HG02623 (cell line): Measurements from ENCODE around the gene RUNX2.
"Not testable (repeated sequence)": the region's sequence is repeated elsewhere in the genome, so short reads cannot be mapped to it uniquely, and the experiment has no call there.

Experiments
- ATAC-seq: cut with Tn5 transposase; IDR thresholded peaks from one replicate; pipeline ENCODE4 v1.9.1; 2021; ENCODE audit warnings: moderate library complexity; ENCODE audit not compliant: unreplicated experiment

Gene RUNX2

DNA sequence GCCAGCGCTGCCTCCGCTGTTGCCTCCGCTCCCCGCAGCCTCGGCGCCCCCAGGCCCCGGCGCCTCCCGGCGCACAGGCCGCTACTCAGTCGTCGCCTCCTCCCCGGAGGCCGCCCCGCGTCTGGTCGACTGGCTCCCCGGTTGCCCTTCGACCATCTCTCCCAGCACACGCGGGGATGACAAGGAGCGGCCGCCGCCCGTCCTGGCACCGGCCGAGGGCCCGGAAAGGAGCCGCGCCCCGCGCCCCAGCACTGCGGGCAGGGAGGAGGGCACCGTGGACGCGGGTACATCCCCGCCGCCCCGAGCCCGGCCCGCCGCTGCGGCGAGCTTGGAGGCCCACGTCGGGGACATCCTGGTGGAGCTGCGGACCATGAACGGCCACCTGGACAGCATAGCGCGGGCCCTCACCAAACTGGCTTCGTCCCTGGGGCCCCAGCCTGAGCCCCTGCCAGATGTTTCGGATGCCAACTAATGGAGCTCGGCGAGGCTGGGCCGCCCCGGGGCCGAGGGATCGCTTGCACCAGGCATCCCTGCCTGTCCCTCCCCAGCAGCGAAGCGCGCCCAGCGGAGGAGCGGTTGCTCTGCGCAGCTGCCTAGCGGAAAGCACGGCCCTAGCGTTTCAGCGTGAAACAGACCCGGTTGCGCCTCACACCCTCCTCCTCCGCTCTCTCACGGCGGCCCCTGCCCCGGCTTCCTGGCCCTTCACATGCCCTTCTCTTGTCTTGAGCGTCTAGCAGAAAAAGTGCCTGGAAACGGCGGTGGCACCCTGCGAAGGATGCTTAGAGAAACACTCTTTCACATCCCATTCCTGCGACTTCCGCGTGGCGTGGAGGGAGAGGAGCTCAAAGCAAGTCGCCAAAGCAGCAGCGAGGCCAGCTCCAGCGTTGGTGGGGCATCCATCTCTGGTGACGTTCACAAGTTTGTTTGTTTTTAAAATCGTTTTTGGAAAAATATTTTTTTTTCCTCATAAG lies 335.4 kb downstream of the RUNX2 start:
- no peak for ATAC-seq

DNA sequence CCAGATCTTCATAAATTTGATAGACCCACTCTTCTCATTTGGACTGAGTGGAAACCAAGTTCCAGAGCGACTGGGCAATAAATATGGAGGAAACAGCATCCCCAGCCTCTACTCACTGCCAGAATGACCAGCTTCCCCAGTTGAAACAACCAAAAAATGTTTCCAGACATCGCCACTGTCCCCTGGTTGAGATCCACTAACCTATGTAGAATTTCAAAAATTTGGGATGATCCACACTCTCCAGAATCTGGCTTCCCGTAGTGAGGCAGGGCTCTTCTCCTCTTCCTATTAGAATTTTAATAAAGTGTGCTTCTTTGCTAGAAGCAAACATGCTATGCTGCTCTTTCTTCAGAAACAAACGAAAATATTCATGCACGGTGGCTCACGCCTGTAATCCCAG lies 336.6 kb downstream of the RUNX2 start:
- ATAC-seq: no peak

DNA sequence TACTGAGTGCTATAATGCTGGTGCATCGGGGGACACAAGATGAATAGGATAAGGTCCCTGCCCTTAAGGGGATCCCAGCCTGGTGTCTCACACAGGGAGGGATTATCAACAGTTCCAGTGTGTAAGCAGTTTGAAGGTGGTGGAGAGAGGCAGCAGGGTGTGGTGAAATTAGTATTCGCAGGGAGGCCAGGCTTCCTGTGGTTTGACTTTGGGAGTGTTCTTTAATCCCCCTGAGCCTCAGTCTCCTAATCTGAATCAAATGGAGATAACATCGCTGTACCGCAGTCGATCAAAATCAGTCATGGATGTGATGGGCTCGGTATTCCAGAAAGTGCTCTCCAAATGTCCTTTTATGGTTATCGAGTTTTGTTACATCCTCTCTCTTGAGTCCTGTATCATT lies 337.7 kb downstream of the RUNX2 start:
- ATAC-seq: no peak

DNA sequence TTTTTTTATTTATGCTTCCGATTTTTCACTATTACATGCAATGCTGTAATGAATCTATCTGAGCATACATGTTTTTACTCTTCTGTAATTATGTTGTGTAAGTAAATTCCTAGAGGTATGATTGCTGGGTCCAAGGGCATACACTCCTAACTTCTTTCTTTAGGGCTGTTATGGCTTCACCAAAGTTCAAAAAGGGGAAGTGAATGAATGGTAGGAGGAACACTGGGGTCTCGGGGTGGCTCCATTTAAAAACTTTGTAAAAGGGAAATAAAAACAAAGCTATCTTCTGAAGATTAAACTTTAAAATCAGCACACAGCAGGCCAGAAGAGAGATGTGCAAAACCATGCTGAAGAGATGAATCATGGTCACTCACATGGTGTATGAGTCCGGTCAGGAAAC lies 338.7 kb downstream of the RUNX2 start:
- ATAC-seq: no peak

DNA sequence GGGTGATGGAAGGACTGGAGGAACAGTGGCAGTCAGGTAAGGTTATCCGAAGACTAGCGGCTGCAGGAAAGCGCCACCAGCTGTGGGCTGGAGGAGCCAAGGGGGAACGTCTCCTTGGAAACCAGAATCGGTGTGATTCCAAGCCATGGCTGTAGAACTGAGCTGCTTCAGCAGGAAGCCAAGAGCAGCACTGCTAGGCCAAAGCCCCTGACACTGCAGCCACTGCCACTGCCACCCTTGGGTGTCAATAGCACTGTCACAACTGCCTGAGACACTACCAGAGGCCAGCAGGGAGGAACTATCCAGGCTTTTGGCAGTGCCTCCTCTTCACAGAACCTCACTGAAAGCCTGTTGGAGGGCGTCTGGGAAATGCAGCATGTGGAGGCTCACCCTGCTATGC lies 339.2 kb downstream of the RUNX2 start:
- no peak for ATAC-seq

DNA sequence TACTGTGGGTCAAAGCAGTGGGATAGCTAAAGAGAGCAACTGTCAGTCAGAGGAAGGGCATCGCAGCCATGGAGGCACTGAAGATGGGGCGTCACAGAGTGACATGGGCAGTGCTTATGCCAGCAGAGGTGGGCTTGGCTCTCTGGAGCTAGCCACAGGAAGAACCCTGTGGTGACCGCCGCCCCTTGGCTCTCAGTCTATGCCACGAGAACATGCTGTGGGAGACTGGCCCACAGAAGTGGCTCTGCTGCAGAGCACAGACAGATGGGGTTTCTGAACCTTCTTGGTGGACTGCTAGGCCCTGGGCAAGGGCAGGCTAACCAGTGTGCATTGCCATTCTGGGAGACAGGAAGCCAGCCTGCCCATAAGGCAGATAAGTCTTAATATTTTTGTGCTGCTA lies 339.6 kb downstream of the RUNX2 start:
- ATAC-seq: no peak

DNA sequence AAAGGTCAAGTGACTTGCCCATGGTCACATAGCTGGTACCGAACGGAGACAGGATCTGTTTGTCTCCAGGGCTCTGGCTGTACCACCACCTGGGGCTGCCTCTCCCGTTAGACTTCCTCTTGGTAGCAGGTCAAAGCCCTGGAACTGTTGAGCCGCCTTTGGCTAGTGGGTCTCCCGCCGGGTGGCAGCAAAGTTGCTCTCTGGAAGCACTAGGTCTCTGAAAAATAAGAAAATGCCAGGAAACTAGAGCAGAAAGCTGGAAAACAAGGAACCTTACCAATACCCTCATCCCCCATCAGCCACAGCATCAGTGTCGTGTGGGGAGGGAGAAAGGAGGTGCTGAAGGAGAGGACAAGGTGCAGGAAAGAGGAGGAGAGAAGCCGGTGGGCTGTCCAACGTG lies 340.6 kb downstream of the RUNX2 start:
- ATAC-seq: no peak

DNA sequence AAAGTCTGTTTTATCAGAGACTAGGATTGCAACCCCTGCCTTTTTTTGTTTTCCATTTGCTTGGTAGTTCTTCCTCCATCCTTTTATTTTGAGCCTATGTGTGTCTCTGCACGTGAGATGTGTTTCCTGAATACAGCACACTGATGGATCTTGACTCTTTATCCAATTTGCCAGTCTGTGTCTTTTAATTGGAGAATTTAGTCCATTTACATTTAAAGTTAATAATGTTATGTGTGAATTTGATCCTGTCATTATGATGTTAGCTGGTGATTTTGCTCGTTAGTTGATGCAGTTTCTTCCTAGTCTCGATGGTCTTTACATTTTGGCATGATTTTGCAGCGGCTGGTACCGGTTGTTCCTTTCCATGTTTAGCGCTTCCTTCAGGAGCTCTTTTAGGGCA lies 345.0 kb downstream of the RUNX2 start:
- ATAC-seq: not testable (repeated sequence)

DNA sequence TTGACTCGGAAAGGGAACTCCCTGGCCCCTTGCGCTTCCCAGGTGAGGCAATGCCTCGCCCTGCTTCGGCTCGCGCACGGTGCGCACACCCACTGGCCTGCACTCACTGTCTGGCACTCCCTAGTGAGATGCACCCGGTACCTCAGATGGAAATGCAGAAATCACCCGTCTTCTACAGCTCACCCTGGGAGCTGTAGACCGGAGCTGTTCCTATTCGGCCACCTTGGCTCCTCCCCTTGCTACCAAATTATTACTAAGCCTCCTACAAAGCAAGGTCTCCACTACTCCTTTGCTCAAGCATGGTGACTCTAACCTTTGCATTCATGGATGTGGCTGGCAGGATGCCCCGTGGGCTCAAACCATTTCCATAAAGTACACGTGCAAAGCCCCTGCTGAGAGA lies 347.0 kb downstream of the RUNX2 start:
- not testable (repeated sequence) for ATAC-seq

DNA sequence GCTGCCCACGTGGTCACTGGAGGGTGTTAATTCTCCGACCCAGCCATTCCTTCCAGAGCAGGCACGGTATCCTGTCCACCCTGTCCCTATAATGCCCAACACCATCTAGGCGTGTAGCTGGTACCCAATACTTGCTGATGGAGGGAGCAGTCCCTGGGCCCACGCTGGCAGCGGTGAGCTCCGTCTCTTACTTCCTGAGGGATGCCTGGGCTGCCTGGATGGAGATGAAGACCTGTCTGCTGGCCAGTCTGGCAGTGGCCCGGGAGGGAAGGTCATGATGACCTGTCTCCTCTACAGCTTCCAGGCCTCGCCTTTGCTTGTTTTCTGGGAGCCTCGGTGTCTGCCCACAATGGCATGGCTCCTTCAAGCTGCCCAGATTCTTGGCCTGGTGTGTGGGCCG lies 347.5 kb downstream of the RUNX2 start:
- ATAC-seq: no peak

DNA sequence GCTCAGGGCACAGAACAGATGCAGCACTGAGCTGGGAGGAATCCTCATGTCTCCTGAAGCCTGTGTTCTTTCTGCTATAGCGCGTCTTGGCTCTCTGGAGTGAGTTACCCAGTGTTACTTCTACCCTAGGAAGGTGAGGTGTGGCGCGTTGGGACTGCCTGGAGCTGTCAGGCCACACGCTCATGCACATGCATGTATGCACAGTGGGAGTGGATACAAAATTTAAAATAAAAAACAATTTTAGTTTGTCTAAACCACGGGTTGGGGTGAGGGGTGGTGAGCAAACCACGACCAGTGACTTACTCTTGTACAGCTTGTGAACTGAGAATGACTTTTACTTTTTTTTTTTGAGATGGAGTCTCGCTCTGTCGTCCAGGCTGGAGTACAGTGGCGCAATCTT lies 348.2 kb downstream of the RUNX2 start:
- ATAC-seq: no peak

DNA sequence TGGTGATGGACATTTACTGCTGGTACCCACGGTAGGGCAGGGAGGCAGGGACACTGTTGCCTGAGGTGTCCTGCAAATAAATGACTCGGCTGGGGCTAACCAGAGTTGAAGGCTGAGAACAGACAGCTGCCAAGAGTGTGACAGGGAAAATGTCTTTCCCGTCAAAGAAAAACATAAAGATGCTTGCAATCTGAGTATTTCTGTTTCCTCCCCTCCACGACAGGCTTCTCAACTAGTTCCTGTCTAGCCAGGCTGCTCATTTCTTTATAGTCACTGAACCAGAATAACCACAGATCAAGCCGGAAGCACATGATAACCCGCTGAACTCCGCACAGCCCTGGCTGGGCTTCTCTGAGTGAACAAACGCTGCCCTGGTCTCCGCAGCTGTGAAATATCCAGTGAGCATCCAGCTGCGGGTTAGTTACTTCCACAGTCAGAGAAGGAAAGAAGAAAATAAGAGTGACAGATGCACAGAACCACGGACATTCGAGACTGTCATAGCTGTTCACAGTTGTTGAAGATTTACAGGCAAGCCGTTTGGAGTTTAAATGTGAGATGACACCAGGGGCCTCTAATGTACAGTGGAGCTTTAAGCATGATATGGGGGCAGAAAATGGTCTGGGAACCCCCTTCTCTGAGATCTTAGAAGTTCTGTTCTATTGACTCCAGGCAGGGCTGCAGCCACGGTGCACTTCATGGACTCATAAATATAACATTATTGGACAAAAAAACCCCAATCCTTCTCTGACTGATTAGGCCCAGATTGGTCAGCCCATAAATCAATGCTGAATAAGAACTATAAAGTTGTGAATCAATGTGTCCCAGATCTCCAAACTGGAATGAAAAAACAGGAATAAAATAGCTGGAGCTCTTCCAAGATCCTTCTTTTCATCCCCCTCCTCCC lies 349.5 kb downstream of the RUNX2 start:
- peak; percentile 55 for ATAC-seq

DNA sequence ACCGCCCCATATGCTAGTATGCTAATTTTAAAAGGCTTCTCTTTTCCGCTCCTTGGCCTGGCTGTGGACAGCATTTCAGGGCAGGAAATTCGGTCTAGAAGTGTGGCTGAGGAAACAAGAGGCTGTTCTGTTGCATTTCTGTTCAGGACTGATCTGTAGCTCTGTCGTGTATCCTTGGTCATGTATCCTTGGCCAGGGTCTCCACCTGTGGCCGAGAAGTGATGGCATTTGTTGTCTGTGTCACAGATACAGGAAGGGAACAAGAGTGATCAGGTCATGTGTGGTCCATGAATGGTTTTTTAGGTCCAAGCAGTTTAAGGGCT lies 350.1 kb downstream of the RUNX2 start:
- ATAC-seq: no peak

DNA sequence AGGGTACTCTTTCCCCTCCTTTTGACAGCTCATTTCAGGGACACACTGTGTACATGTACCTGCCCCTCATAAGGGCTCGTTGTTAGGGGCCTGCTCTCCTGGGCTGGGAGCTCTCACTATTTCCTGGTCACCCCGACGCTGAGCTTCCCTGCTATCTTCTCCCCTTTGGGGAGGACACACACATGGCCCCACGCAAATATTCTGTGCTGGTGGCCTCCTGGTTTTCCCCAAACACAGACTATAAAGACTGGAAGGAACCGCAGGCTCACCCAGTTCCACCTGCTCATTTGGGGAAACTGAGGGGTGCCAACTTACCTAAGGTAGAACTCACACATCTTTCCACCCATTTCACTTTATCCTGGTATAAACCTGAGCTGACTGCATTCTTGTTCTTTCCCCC lies 351.0 kb downstream of the RUNX2 start:
- no peak for ATAC-seq

DNA sequence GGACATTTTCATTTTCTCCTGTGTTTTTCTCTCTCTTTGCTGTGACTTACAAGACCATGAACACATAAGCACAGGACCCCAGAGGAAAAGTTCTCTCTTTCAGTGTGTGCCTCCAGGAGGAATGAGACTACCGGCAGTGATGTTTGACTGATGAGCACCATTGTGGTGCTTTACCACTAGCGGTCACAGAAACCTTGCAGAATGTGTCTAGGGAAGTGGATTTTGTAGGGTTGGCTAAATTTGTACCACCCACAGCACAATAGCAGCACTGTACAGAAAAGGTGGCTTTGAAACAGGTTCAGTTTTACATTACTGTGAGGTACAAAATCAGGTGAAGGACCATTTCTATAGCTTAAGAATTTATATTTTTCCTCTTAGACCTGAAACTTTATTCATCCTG lies 351.5 kb downstream of the RUNX2 start:
- no peak for ATAC-seq

DNA sequence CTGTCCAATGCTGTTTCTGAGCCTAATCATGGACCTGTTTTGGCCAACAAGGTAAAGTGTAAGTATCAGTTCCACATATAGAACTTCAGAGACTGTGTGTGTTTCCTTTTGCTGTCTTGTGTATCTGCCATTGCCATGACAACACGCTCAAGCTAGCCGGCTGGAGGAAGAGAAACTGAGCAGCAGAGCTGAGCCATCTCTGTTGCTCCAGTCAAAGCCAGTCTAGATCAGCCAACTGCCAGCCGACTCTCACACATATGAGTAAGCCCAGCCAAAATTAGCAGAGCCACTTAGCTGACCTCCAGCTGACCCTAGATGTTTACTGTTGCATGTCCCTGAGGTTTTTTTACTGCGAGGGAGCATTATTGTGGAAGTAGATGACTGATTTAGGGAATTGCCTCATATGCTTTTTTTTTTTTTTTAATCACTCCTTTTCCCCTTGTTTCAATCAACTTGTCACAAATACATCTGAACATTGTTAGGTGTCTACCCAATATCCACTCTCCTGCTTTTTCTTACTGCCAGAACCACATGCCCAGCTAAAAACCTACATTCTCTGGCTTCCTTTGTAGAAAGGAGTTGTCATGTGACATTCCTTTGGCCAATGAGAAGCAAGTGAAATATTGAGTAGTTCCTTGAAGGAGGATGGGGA lies 353.9 kb downstream of the RUNX2 start:
- ATAC-seq: peak; percentile 87

DNA sequence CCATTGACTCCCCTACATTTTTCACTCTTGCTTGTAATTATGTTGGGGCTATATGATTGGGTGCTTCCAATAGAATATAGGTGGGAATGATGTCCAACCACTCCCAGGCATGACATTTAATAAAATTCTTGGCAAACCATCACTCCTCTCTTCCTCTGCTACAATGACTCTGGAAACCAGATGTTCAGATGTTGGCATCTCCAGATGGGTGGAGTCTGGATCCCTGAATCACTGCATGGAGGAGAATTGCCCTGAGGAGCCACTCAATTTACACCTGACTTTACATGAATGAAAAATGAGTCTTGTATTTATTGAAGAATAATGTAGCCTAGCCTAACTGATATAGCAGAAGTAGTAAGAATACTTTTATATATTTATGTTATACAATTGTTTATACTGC lies 356.3 kb downstream of the RUNX2 start:
- ATAC-seq: no peak

DNA sequence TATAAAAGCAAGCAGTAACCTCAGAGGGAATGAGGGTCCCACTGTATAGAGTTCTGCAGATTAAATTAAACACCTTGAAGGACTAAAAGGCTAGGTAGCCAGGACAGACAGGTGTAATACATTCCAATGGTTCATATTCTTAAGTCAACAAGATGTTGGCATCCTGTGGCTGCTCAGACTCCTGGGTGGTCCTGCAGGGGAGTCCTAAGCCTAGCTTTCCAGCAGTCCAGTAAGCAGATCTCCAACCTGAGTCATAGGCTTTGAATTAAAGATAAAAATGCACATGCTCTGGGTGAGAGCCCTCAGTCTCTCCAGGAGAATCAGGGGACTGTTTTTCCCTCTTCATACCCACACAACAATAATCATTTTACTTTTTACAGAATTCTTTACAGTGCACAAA lies 356.9 kb downstream of the RUNX2 start:
- no peak for ATAC-seq

DNA sequence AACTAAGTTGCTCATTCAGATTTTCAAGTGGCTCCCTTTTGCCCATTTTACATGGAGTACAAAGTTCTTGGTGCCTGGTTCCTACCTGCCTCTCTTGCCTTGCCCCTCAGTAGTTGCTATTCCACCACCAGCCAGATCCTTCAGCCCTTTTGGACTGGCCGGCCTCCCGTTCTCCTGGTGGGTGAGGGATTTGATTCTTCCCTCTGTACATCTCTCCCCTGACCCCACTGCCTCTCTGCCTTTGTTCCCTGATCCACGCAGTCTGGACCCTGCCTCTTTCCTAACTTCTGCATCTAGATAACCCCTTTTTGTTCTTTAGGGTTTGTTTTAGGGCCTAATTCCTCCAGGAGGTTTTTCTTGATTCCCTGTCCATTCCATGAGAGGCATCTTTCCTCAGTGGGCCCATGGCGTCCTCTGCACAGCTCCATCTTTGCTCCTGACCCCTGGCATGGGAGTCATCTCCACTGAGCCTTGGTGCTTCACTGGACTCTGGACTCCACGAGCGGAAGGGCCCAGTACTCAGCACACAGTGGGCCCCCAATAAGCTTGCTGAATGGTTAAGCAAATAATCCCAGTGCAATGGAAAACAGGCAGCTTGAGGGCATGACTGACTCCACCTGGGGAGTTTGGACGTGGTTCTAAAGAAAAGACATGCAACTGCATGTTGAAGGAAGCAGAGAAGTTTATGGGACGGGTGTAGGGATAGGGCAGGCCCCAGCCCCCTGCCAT lies 358.9 kb downstream of the RUNX2 start:
- ATAC-seq: peak; percentile 13

DNA sequence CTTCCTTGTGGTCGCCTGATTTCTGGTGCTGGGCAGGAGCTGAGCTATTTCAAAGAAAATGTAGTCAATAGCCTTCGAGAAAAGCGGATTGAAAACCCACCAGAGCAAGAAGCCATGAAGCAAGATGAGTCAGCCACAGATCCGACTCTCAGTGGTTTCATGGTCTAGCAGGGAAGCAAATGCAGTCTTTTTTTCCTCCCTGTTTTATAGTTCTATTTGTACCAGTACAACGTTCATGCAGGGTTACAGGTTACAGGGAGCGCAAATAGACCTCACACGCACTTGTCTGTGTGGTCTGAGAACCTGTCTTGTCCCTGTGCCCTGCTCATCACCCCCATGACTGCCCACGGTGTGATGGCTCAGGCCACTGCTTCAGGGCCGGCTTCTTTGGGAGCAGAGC lies 359.4 kb downstream of the RUNX2 start:
- peak; percentile 86 for ATAC-seq

DNA sequence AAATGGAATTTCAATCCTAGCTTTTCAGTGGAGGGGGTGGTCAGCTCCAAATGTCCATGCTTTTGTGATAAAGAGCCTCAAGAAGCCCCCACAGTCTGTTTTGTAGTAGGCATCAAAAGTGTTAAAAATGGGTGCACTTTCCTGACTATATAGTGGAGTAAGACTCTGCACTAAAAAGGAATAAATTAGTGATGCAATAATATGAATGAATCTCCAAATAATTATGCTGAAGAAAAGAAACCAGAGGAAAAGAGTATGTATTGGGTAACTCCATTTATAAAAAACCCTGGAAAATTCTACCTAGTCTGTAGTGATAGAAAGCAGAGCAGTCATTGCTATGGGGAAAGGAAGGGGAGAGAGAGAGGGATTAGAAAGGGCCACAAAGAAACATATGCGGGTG lies 360.1 kb downstream of the RUNX2 start:
- no peak for ATAC-seq
